ENCODE results near the gene EIF3K.

EIF3K gene

DNA sequence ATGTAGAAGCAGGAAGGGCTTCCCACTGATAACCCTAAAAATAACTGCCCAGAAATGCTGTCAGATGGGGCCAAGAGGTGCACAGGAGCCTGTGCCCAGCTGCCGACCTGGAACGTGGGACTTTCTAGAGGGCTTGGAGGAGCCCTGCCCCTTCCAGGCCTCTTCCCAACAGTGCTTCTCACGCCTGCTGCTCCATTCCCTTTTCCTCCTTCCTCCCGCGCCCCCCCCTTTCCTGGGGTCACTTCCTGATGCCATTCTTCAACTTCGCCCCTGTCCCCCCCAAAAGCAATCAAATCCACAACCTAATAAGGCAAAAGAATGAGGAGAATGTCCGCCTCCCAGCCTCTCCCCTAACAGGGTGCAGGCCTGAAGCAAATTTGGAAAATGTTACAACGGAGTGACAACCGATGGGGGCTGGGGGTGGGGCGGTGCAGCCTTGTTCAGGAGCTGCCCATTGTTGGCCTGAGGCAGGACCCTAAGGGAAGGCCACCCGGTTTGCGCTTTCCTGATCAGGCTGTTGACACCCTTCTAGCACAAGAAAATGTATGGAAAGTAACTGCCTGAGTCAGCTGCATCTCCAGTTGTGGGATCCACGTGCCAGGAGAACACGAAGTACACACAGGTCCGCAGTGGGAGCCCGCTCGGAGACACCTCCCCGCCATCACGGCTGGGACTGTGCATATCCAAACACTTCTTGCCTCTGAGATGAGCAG is 47.1 kb downstream of the EIF3K start:
- no peak for DNase-seq (ENCODE audit: low read depth, low spot score)

DNA sequence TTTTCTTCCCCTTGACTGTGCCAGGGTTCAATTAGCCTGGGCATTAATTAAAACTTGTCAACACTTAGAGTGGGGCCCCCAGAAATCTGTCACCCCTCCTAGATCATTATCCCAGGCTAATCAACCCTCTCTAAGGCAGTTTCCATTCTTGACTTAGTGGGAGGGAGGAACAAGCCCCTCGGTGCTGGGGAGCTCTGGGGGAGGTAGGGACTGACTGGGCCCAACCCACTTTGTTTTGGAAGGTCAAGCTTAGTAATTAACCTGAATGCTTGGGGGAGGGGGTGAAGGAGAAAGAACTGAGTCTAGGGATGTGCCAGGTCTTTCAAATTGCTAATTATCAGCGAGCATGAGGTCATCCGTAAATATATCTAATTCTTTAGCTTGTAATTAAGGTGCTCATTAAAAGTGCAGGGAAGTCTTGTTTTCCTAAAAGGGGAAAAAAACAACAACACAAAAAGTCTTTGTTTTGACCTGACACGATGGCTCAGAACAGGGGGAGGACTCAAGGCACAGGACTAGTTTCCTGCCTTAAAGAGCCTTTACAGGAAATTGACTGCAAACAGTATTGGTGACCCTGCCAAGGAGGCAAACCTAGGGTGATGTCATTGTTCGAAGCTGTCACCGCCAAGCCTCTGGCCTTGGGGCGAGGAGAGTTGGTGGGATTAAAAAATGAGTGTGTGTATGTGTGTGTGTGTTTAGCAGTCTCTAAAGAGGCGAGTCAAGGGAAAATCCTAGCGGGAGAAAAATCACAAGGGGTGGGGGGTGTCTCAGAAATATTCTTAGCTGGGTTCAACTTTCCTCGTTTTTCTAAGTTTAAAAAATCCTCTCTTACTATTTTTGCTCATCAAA is 47.9 kb downstream of the EIF3K start:
- DNase-seq (ENCODE audit: low read depth, low spot score), result no peak

DNA sequence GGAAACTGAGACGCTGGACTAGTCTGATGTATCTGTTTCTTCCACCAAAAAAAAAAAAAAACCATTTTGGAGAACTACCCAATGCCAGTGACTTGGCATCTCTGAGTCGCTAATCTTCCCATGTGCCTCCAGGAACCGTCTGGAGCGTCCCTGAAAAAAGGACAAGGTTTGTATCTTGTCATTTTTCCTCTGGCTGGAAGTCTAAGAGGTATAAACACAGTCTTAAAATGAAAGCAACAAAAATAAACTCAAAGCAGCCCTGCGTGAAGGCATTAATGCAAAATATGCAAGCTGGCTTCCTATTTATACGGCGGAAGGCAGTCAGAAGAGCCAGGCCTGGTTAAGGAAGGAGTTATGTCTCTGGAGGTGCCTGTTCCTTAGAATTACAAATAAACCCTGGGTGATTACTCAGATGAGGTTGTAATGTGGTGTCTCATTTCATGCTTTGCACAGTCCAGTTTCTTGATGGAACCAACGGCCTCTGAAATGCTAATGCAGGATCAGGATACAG is 48.7 kb downstream of the EIF3K start:
- no peak for DNase-seq (ENCODE audit: low read depth, low spot score)

DNA sequence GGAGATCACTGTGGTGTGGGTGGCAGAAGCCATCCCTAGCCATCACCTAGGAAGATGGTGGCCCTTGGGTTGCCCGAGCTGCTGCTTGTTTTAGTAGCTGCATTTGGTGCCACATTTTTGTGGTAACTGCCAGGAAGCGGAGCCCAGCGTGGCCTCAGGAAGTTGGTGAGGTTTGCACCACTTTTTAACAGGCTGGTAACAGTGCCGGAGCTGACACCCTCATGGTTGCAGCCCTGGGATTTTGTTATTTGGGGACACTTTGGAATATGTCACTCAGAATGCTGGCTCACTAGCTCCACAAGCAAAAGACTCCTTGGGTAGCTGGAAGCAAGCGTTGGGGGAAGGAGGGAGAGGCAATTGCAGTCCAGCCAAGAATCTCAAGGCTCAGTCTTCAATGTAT is 50.6 kb downstream of the EIF3K start:
- no peak for DNase-seq (ENCODE audit: low read depth, low spot score)

DNA sequence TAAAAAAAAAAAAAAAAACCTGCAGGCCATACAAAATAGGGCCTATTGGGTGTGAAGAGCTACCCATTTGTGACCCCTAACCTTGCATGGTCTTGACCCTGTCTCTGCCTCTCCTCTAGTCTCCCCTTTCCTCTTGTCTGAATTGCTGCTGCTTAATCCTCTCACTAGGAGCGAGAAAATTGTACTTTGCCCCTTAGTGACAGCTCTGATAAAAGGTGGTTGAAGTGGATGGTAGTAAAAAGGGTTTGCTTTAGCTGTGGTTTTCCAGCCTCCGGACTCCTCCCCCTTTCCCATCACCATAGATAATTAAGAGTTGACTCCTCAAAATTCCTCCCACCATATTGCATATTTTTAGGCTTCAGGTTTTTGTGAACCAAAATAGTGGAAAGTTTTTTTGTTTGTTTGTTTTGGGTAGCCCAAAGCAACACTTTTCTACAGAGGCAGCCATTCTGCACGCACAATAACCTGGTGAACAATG is 52.0 kb downstream of the EIF3K start:
- no peak for DNase-seq (ENCODE audit: low read depth, low spot score)

DNA sequence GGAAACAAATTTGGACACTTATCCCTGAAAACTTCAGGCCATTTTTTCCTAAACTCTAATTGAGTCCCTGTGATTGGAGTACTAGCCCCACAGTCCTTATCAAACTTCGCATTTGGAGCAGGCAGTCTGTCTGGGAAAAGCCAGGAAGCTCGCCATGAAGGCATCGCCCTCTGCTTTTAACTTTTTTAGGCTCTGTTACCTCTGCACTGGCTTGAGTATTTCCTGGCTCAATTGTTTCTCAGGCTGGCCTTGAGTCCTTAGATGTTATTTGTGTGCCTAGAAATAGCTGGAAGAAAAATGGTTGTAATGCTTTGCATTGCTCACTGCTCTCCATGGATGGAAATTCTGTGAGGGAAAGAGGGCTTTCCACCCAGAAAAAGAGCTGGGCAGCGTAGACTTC is 52.7 kb downstream of the EIF3K start:
- no peak for DNase-seq (ENCODE audit: low read depth, low spot score)

DNA sequence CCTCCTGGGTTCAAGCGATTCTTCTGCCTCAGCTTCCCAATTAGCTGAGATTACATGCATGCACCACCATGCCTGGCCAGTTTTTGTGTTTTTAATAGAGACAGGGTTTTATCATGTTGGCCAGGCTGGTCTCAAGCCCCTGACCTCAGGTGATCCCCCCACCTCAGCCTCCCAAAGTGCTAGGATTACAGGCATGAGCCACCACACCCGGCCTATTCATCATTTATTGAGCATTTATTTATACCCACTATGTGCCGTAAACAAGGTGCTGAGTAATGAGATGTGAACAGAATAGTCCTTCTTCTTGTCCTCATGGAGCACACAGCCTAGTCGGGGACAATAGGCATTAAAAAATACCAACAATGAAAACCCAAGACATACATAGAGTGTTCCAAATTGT is 54.0 kb downstream of the EIF3K start:
- no peak for DNase-seq (ENCODE audit: low read depth, low spot score)

DNA sequence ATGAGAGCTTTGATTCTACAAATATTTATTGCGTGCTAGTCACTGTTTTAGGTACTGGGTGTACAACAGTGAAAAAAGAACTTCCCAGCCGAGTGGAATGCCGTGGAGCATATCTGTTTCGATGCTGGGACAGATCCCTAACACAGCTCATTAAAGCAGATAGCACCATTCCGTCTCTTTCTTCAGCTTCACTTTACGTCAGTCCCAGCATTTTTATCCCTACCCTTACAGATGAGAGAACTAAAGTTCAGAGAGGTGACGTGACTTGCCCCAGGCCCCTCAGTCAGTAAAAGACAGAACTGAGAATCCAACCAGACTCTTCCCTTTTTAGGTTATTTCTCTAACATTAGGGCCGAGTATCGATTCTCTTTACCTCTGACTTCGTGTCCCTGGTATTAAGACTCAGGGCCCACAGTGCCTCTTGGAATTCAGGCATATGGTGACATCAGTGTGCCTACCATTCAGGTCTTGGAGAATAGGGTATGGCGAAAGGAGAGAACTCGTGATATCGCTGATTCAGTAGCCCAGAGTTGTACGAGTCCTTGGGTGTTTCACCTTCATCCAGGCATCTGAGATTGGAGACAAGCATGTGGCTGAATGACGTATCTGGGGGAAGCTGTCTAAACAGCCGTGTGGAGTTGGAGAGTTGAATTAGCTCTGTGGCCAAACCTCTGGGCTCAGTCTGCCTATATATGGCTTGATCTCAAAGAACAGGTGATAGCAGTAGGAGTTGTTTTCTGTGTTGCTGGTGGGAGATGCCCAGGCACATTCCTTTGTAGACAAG is 55.6 kb downstream of the EIF3K start:
- no peak for DNase-seq (ENCODE audit: low read depth, low spot score)

DNA sequence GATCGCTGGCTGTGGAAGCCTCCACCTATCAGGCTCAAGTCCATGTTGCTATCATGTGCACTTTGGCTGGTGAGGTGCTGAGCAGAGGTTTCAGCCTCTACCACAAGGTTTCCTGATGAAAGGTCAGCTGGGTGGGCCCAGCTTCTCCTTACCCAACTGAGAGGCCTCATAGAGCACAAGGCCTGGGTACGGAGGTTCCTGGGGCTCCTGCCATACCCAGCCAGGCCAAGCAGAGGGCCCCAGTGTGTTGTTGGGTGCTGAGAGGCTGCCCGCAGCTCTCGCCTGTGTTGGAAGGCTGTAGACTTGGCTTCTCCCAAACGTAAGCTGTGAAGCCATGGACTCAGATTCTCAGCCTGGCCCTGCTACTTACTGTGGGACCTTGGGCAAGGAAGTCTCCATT is 56.6 kb downstream of the EIF3K start:
- DNase-seq (ENCODE audit: low read depth, low spot score), result no peak

DNA sequence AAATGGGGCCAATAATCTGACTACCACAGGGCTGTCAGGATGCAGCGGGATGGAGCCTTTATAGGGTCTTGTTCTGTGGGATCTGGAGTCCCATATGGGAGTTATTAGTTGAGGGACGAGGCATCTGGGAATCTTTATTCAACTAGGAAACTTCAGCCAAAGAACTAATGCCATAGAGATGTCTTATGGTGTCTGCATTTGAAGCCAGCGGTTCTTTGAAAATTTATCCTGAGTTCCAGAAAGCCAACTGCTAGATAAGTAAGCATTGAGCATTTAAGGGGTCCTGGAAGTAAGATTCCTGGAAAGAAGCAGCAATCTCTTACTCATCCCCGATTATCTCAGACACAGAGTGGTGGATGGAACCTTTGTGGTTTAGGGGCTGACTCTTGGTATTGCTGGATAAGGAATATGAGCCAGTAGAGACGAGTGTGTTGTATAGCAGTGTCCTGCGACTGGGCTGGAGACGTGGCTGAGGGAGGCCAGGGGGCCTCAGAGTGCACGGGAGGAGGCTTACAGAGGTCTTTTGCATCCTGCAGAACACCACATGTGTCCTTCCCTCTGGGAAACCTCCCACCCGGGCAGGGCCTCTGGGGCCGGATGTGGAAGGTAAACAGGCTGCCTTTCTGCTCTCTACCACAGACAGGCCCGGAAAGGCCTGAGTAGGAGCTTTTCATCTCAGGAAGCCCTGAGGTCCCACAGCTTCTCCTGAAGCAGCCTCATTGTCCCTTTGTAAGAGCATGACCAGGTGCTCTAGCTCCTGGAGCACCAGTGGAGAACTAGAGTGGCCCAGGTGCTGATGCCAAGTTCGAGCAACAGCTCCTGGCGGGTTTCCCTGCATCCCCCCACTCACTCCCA is 57.3 kb downstream of the EIF3K start:
- no peak for DNase-seq (ENCODE audit: low read depth, low spot score)

DNA sequence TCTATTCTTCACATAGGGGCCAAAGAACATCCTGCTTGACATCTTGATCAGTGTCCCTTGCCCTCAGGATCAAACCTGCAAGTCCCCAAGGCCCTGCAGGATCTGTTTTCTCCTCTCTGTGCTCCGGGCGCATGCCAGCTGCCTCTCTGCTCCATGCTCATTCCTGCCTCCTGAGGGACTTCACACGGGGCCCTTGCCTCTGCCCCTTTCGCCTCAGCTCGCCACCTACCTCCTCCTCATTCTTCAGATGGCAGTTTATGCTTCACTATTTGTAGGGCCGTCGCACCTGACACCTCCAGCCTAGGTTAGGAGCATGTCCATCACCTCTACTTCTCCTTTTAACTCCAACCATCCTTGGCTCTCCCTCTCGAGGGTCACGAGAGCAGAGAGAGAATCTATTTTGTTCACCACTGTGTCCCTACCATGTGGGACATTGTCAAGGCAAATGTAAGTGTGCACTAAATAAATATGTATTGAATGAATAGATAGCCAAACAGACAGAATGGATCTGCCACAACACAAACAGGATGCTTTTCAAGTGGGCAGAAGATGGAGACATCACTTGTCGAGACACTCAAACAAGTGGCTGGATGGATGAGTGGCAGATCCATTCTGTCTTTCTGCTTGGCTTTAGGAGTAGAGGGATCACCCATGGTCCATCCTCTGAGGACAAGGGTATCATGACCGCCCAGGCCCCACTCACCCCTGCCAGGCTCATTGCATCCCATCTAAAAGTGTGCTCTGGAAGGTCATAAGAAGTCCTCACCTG is 58.1 kb downstream of the EIF3K start:
- DNase-seq (ENCODE audit: low read depth, low spot score), result no peak

DNA sequence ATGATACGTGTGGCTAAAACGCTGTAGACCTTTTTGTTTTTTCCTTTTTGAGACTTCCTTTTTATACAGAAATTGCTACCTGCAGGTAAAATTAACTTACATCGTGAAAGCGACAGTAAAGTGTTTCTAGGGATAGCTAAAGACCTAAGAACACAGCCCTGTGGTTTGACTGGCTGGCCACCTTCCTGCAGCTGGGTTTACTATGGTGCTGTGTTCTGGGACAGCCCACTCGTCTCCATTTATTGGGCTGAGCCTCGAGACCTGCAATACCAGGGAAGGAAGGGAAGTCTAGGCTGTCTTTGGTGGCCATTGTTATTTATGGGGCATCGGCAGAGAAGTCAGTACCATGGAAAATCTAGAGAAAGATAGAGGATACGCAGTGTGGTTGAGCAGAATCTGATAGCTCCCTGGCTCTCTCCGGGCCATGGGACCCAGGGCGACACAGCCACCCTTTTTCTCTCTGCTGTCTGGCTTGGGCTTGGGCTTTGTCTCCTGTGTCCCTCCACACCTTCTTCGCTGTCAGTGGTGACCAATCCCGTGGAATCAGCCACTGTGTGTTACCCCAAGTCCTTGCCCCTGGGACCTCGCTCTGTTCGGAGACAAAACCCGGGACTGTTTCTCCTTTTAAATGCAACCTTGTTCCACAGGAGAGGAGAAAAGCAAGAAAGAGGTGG is 59.4 kb downstream of the EIF3K start:
- DNase-seq (ENCODE audit: low read depth, low spot score), result no peak

DNA sequence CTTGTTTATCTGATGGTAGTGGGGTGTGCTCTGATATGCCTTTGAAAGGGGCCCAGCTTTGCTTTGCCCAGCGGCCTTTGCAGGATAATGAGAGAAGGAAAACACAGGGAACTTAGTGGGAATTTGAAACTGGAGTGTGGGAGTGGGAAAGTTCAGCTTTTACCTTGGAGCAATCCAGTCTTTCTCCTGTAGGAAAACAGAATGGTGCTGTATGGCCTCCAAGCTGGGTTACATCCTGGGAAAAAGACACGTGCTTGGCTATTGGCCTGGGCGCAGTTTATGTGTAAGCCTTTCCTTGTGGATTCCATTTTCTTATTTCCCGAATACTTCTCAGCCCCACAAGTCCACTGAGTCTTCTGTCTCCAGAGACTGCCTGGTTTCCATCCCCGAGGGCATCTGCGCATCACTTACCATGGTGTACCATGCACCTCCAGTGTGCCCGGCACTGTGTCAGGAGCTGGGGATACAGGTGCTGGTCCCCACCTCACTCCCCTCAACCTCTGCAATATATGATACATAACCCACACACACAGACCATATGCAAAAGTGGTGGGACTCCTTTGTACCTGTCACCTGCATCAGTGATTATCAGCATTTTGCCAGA is 60.0 kb downstream of the EIF3K start:
- DNase-seq (ENCODE audit: low read depth, low spot score), result no peak

DNA sequence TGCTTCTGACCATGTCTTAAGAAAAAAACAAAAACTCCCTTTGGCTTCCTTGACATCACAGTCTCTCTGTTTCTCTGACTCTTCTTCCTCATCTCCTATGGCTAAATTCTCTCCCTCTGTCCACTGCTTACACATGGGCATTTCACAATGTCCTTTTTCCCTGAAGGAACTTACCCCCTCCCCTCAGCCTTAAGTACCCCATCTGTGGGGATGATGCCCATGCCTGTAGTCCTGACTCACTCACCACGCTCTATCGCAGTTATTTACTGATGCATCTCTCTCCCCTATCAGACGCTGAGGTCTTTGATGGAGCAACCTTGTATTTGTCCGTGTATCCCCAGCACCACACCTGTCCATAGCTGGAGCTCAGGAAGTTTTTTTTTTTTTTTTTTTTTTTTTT is 60.9 kb downstream of the EIF3K start:
- no peak for DNase-seq (ENCODE audit: low read depth, low spot score)

DNA sequence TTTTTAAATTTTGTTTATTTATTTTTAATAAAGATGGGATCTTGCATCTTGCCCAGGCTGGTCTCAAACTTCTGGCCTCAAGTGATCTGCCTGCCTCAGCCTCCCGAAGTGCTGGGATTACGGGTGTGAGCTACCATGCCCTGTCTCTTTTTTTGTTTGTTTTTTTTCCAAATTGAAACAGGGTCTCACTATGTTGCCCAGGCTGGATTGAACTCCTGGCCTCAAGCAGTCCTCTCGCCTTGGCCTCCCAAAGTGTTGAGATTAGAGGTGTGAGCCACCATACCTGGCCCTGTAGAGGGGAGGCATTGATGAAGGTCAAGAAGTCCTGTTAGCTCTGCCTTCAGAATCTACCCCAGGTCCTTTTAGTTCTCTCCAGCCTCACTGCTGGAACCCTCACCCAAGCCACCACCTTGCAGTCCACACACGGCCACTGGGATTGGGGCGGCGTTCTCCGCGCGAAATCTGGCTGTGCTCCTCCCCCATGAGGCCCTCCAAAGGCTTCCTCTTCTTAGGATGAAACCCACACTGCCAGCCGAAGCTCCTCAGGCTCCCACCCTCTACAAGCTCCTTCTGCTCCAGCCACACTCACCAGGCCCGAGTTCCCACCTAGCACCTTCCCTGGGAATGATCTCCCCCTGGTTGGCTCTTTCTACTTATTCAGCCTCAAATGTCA is 63.3 kb downstream of the EIF3K start:
- DNase-seq (ENCODE audit: low read depth, low spot score), result no peak

DNA sequence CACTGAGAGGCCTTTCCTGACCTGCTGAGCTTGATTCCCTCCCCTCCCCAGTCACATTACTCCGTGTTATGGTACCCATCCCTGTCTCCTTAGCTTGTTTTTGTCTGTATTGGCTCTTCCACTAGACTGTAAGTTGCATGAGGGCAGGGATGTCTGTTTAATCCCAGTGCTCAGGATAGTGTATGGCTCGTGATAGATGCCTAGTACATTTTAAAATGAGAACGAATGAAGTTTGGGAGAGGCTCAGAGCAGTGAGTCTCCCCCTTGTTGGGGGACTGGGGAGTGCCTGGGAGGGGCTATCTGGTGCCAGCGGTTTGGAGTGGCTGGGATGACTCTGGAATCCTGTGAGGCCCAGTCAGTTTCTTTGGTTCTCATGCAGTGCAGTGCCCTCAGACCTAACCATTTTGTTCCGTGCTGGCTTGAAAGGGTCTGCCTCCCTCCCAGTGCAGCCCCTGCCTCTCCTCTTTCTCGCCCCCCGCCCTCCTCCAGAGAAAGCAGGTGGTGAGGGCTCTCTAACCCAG is 63.9 kb downstream of the EIF3K start:
- DNase-seq (ENCODE audit: low read depth, low spot score), result no peak

DNA sequence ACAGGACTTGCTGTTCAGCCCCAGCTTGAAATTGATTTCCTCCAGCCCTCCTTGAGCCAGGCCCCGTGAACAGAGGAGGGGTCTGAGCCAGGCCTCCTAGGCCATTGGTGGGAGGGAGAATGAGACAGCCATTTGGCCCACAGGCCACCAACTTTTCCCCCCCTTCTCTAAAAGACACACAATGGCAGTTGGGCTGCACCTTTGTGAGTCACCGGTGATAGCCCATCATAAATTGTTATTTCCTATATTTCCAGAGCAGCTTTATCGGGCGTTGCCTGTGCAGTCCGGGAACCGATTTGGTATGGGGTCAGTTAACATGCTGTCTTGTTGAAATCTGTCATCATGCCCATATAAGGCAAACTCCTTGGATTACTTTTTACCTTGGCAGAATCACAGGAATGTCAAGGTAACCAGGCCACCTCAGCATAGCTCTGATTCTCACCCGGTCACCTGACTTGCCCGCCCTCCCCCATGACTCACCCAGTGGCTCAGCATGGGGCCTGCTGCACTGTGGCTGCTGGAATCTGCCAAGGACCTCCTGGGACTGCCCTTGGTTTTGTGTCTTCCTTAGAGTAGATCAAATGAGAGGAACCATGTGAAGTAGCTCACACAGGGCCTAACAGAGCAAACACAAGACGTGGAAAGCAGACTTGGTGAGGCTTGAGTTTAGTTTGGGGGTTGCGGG is 64.5 kb downstream of the EIF3K start:
- no peak for DNase-seq (ENCODE audit: low read depth, low spot score)
